Esophagus muscularis mucosa (tissue), 4 donors: Measurements from ENCODE around the gene KRT73. TPM values are rescaled to one million over a fixed set of nuclear protein-coding genes. Genes with fewer than 3 reads are reported as not detected.

Experiments
- DNase-seq: peaks from one replicate; pipeline ENCODE4 v3.0.0-alpha.2; 2017; ENCODE audit errors: extremely low spot score
- H3K27ac ChIP-seq, 4 donors: fragments of 200-600 bp; sonication (generic); replicated peaks in 1 of 4; 1 replicate in 3 of 4; 2 replicates in 1 of 4; pipeline ENCODE4 v1.5.1; 2016 to 2019; ENCODE audit warnings: mild to moderate bottlenecking in 1 of 4
- H3K27me3 ChIP-seq, 4 donors: fragments of 200-600 bp; sonication (generic); one replicate each; pipeline versions ENCODE4 v1.5.1 to v1.6.0; 2016 to 2019
- H3K36me3 ChIP-seq, 4 donors: fragments of 200-600 bp; sonication (generic); one replicate each; pipeline ENCODE4 v1.5.1; 2016 to 2019
- H3K4me1 ChIP-seq, 4 donors: fragments of 200-600 bp; sonication (generic); one replicate each; pipeline ENCODE4 v1.5.1; 2016 to 2019
- H3K4me3 ChIP-seq, 4 donors: fragments of 200-600 bp; sonication (generic); 1 replicate in 2 of 4; 2 replicates in 2 of 4; pipeline ENCODE4 v1.5.1; 2016 to 2019; ENCODE audit warnings: mild to moderate bottlenecking in 4 of 4, moderate library complexity in 1 of 4
- H3K9me3 ChIP-seq, 4 donors: fragments of 200-600 bp; sonication (generic); 1 replicate in 3 of 4; 2 replicates in 1 of 4; pipeline ENCODE4 v1.5.1; 2016 to 2019
- EP300 ChIP-seq: sonication (generic); formaldehyde crosslinking; IDR thresholded peaks from one replicate; pipeline ENCODE4 v1.6.1; 2017; ENCODE audit warnings: antibody characterized with exemption
- POLR2A ChIP-seq: fragments of 450-650 bp; IDR thresholded peaks from one replicate; pipeline ENCODE4 v1.6.1; 2017; ENCODE audit warnings: antibody characterized with exemption, moderate library complexity, mild to moderate bottlenecking, low read depth
- POLR2AphosphoS5 ChIP-seq, 2 donors: sonication (generic); formaldehyde crosslinking; IDR thresholded peaks; one replicate each; pipeline ENCODE4 v1.6.1; 2017; ENCODE audit warnings: antibody characterized with exemption in 2 of 2
- WGBS: methylation state at CpG from one replicate; pipeline ENCODE4 v1.1.5; 2018; 5-methylcytosine and 5-hydroxymethylcytosine counted together
- intact Hi-C: fragments of 100-400 bp; cut with DNase I; formaldehyde crosslinking; loops from one replicate; pipeline ENCODE4 v1.15.1; 2023
- total RNA-seq, 4 donors: library from RNA; depleted of rRNA; stranded (reverse); fragments of >200 nt; gene quantifications; one replicate each; pipeline versions ENCODE4 v1.1.0 to v1.2.1, GENCODE V29; 2016
- TF ChIP-seq, protein P1 (sequence below), 3 experiments: fragments of 200-600 bp in 2 of 3; fragments of 450-650 bp in 1 of 3; sonication (generic) in 2 of 3; IDR thresholded peaks; one replicate each; pipeline ENCODE4 v1.5.1; 2017 to 2019; ENCODE audit warnings: antibody characterized with exemption in 3 of 3, mild to moderate bottlenecking in 2 of 3, moderate library complexity in 1 of 3

Gene KRT73
- total RNA-seq, 4 donors from 2014 or later: not detected

DNA sequence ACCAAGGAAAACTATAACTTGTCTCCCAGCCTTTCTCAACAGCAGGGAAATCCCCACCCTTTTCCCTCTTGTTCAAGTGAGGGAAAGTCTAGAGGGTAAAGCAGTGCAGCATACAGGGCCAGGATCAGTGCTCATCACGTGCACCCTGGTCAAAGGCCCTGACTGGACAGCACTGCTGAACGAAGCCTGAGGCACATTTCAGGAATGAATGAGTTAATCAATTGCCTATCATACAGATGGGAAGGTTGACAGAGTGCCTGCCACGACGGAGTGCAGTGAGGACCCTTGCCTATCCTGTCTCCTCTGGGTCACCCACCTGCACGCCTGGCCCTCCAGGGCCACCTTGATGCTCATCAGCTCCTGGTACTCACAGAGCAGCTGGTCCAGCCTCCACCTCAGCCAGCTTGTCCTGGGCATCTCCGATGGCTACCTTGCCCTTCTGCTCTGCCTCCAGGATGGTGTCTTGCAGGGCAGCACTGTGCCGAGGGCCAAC, 11.7 kb upstream of the KRT73 start:
- WGBS: 74% methylated on average over 7 of the region's 7 CpGs
- intact Hi-C loops: no loop called here
- DNase-seq: peak; percentile 47
- H3K4me3 ChIP-seq: no peak overlapping the region
- TF ChIP-seq EP300: no peak
- TF ChIP-seq, protein P1, sequence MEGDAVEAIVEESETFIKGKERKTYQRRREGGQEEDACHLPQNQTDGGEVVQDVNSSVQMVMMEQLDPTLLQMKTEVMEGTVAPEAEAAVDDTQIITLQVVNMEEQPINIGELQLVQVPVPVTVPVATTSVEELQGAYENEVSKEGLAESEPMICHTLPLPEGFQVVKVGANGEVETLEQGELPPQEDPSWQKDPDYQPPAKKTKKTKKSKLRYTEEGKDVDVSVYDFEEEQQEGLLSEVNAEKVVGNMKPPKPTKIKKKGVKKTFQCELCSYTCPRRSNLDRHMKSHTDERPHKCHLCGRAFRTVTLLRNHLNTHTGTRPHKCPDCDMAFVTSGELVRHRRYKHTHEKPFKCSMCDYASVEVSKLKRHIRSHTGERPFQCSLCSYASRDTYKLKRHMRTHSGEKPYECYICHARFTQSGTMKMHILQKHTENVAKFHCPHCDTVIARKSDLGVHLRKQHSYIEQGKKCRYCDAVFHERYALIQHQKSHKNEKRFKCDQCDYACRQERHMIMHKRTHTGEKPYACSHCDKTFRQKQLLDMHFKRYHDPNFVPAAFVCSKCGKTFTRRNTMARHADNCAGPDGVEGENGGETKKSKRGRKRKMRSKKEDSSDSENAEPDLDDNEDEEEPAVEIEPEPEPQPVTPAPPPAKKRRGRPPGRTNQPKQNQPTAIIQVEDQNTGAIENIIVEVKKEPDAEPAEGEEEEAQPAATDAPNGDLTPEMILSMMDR (IDR thresholded peaks at IDR 0.05): no peak
- TF ChIP-seq POLR2A: no peak
- TF ChIP-seq POLR2AphosphoS5 (IDR thresholded peaks at IDR 0.05): no peak
- no peak overlapping the region for H3K27ac ChIP-seq
- H3K4me1 ChIP-seq: peaks cover 0 to 9% (median 6%) of the 10 kb centered on the region in 4 donors
- no peaks in the 10 kb centered on the region for H3K36me3 ChIP-seq
- H3K27me3 ChIP-seq: no peaks in the 10 kb centered on the region
- H3K9me3 ChIP-seq: no peaks in the 10 kb centered on the region

DNA sequence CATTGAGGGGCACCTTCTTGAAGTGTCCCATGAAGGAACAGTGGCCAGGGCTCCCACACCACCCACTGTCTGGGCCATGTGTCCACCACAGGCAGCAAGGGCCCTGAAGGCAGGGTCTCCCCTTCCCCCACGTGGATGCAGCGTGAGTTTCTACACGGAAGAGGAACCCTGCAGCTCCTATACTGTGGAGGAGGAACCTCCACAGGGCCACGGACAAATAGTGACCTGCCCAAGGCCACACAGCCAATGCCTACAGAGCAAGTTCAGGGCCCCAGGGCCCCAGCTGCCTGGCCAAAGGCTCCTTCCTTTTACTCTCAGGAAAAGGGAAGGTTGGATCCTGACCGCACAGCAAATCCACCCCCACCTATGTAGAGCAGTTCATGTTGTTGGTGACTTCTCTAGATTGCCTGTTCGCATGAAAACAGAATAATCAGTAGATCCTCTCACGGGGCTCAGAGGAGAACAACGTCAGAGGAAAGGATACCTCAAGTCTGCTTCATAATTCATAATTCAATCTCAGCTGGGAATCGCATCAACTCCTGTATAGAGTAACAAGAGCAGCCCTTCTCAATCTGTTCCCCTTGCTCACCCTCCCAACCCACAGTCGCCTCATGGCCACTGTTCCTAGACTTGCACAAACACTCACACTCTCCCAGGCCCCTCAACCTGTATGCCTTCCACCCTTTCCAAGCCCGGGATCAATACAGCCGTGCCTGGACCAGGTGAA, 11.1 kb upstream of the KRT73 start:
- no peaks in the 10 kb centered on the region for H3K27me3 ChIP-seq
- TF ChIP-seq EP300 (no peak), POLR2A (no peak)
- TF ChIP-seq, protein P1 (IDR thresholded peaks at IDR 0.05): no peak

DNA sequence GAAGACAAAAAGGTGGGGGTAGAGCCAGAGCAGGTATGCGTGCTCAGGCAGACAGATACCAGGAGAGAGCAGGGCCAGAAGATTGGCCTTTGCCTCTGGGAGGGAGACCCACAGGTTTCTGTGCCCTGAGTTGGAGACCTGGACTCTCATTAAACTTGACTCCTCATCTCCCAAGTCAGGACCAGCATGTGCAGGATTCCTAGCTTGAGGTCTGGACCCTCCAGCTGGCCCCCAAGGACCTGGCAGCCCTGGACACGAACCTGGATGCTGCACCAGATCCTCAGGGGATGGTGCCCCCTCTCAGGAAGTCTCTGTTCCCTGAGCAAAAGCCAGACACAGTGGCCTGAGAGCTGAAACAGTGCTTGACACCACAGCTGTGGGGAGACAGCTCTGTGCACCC, 10.5 kb upstream of the KRT73 start:
- Histone ChIP-seq H3K4me1 (no peaks in the 10 kb centered on the region), H3K4me3 (no peak overlapping the region), H3K9me3 (no peaks in the 10 kb centered on the region), H3K27me3 (no peaks in the 10 kb centered on the region), H3K36me3 (no peaks in the 10 kb centered on the region), H3K27ac (no peak overlapping the region)
- WGBS: 100% methylated on average over 1 of the region's 2 CpGs
- peak; percentile 90 for DNase-seq
- TF ChIP-seq POLR2A (no peak), EP300 (no peak), POLR2AphosphoS5 (IDR thresholded peaks at IDR 0.05) (no peak)
- TF ChIP-seq, protein P1 (IDR thresholded peaks at IDR 0.05): no peak
- intact Hi-C loops: no loop called here

More for the DNA sequence above, 11.1 kb upstream of the KRT73 start:
- Histone ChIP-seq H3K36me3 (no peaks in the 10 kb centered on the region), H3K4me1 (peaks cover 0 to 5% (median 4%) of the 10 kb centered on the region in 4 donors), H3K9me3 (no peaks in the 10 kb centered on the region), H3K27ac (no peak overlapping the region), H3K4me3 (no peak overlapping the region)
- WGBS: 76% methylated on average over 11 of the region's 12 CpGs
- DNase-seq: peak; percentile 91
- intact Hi-C loops: no loop called here

DNA sequence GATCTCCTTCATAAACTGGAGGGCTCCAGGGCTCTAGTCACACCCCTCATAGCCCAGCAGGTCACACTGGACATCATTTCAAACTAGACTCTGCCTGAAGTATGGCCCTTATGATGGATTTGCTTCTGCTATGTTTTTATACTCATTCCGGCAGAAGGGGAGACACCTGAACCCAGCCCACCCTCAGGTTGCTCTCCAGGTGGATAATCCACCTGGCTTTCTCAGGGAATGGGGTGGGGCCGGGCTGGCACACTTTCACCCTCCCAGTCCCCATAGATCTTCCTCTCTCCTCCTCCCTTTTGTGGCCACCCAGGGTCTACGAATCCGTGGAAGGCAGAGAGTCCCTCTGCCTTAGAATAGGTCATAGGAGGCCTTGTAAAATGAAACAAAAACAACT, 9.8 kb upstream of the KRT73 start:
- H3K27ac ChIP-seq: no peak overlapping the region
- TF ChIP-seq EP300: no peak
- TF ChIP-seq POLR2A: no peak
- TF ChIP-seq POLR2AphosphoS5 (IDR thresholded peaks at IDR 0.05): no peak
- TF ChIP-seq, protein P1 (IDR thresholded peaks at IDR 0.05): no peak
- no peaks in the 10 kb centered on the region for H3K36me3 ChIP-seq
- H3K4me1 ChIP-seq: no peaks in the 10 kb centered on the region
- intact Hi-C loops: no loop called here
- H3K27me3 ChIP-seq: no peaks in the 10 kb centered on the region
- WGBS: 87% methylated on average over 4 of the region's 4 CpGs
- no peak overlapping the region for H3K4me3 ChIP-seq
- DNase-seq: peak; percentile 50
- H3K9me3 ChIP-seq: no peaks in the 10 kb centered on the region
